GM12892 (cell line): ENCODE results near the gene FHL1.
"Not testable (repeated sequence)": the region's sequence is repeated elsewhere in the genome, so short reads cannot be mapped to it uniquely, and the experiment has no call there.

ENCODE experiments used
- DNase-seq: peaks from one replicate; pipeline ENCODE4 v3.0.0; 2011; ENCODE audit not compliant: insufficient read length
- FAIRE-seq: peaks from 2 replicates; lab custom pipeline; 2011; peaks lifted over from hg19 to GRCh38; lab: Jason Lieb, UNC
- POLR2A ChIP-seq: IDR thresholded peaks from 2 replicates; pipeline ENCODE4 v1.6.1; 2011; ENCODE audit warnings: low read depth, low read length, control low read depth
- POLR2AphosphoS5 ChIP-seq: IDR thresholded peaks from 2 replicates; pipeline ENCODE4 v1.6.1; 2011; ENCODE audit warnings: low read depth, low read length, control low read depth
- TAF1 ChIP-seq: IDR thresholded peaks from 2 replicates; pipeline ENCODE4 v1.6.1; 2011; ENCODE audit warnings: low read depth, mild to moderate bottlenecking, control low read depth, low read length, borderline replicate concordance

Gene FHL1

DNA sequence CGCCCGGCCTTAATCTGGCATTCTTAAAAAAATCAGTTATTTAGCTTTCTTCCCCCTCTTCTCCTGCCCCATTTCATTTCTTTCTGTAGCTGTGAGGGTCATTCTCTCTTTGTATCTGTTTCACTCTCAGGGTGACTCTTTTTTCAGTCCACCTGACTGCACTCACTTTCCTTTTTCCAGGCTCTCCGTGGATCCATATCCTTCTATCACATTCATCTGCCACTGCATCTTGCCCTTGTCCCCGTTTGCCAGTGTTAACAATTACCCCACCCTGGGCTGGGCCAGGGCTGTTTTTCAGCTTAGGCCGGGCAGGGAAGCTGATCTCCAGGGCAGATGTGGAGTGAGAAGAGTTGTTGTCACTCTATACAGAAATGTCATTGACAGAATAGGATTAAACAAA, 7.7 kb downstream of the FHL1 start:
- DNase-seq (no peak), FAIRE-seq (no peak)
- TF ChIP-seq POLR2A (no peak), POLR2AphosphoS5 (no peak), TAF1 (no peak)

DNA sequence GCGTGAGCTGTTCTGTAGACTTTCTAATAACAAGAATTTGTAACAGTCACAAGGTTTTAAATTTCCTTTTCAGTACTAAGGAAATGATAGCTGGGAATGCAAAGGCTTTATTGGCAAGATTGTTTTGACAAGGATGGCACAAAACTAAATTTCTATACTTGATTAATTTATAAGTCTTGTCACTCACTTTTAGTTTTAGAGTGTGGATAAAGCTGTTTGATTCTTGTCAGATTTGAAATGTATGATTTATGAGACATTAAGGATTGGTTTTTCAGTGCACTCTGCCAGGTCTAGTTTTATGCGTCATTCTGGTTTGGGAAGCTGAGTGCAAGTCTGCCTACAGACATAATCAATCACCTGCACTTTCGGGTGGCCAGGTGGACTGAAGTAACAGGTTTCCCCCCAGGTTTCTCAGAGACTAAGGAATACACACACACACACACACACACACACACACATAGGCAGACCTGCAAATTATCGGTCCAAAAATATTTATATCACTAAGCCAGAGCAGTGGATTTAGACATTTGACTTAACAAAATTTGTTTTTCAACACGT, 9.3 kb downstream of the FHL1 start:
- TF ChIP-seq TAF1: no peak
- TF ChIP-seq POLR2A: no peak
- DNase-seq (no peak), FAIRE-seq (no peak)

DNA sequence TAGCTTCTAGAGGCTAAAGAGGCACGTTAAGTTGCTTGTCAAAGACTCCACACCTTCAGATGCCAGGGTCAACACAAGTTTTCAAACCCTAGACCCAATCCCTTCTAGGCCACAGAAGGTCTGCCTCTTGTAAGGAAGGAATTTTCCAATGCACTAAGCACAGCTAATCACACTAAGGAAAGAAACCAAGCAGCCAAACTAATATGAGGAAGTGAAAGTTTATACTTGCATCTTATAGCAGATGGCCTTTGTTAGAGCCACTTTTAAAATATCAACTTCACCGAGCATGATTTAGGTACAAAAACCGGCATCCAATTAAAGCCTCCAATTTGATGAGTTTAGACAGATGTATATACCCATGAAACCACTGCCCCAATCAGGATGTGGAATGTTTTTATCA, 9.9 kb downstream of the FHL1 start:
- no peak for FAIRE-seq
- TF ChIP-seq TAF1: no peak
- no peak for TF ChIP-seq POLR2AphosphoS5
- no peak for TF ChIP-seq POLR2A
- DNase-seq: no peak

DNA sequence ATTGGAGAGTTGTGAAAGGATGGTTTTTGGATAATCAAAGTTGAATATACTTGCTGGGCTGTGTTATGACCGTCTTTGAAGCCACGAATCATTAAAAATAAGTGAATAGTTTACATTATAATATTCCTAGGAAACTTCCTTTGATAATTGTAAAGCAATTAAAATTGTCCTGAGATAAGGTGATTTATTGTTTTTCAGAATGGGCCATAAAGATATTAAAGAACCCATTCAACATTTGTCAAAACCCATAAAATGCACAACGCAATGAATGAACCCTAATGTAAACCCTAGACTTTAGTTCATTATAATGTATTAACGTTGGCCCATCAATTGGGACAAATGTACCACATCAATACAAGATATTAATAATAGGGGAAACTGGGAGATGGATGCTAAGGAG, 11.4 kb downstream of the FHL1 start:
- DNase-seq (no peak), FAIRE-seq (no peak)
- TF ChIP-seq POLR2AphosphoS5 (no peak), TAF1 (no peak), POLR2A (no peak)

DNA sequence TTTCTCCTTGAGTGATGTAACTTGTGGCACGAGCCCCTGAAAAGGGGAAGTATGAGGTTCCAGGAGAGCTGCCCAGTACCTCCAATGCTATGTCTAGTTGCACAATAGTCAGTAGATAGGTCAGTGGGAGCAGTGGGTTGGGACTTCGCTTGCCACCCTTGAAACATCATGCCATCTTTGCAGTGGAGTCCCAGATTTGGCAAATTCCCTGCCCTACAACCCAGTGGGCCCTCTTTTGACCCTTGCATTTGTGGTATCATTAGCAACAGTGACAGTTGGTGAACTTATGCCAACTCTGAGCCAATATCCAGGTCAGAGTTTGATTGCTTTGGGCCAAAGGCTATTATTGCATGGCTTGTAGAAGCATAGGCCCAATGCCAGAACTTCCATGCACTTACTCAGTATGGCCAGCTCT, 12.3 kb downstream of the FHL1 start:
- FAIRE-seq (no peak), DNase-seq (no peak)
- TF ChIP-seq POLR2A: no peak
- no peak for TF ChIP-seq TAF1
- no peak for TF ChIP-seq POLR2AphosphoS5

DNA sequence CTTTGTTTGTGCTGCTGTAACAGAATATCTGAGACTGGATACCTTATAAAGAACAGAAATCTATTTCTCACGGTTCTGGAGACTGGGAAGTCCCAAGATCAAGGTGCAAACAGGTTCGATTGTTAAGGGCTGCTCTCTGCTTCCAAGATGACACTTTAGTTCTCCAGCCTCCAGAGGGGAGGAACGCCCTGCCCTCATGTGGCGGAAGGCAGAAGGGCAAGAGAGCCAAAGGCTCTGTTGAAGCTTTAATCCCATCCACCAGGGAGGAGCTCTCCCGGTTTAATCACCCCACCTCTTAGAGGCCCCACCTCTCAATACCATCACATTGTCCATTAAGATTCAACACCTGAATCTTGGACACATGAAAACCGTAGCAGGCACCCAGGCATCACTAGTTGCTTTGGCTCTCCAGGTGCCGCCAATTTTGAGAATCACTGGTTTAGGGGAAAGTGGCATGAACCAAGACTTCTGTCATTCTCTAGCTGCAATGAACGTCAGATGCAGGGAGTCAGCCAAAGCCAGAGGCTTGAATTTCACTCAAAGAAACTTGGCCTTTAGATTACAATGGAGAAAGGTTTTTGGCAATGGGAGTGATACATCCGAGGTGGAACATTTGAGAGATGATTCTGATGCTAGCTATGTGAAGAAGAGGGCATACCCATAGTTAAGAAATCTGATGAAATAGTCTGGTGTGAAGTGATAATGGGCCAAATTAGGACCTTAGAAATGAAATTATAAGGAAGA, 15.7 kb downstream of the FHL1 start:
- DNase-seq: no peak
- TF ChIP-seq TAF1 (no peak), POLR2A (no peak)
- peak; percentile 80 for FAIRE-seq

DNA sequence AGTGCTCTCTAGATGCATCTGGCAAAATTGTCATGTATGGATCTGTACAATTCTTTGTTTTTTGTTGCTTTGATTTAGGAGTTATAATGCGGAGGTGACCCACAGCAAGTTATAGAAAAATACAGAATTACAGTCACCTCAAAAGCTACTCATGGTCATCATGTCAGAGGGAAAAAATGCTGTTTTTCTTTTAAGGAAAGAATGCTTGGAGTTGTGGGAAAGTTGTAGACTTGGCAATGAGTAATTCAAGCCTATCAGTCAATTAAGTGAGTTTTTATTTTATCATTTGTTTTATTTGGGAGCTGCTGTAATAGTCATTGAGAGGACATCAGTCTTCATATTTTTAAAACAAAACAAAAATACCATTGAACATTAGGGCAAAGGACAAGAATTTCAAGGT, 16.4 kb downstream of the FHL1 start:
- FAIRE-seq (no peak), DNase-seq (no peak)
- TF ChIP-seq TAF1 (no peak), POLR2A (no peak), POLR2AphosphoS5 (no peak)

DNA sequence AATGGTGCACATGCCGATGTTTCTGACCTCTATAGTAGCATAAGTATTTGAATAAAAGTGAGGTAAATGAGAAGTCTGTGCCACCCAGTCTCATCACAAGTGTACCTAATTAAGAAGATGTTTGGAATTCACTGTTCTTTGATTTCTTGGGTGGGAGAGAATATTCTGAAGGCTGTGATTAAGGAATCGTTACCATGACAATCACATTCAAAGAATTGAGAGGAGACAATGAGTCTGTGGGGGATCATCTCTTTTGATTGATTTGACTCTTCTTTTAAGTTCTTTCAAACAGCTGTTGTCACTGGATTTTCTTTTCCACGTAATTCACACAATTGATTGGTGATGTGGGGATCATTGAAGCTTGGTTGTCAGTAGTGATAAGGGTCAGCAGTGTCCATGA, 18.1 kb downstream of the FHL1 start:
- TF ChIP-seq POLR2AphosphoS5: no peak
- TF ChIP-seq TAF1: no peak
- TF ChIP-seq POLR2A: no peak
- no peak for FAIRE-seq
- no peak for DNase-seq

DNA sequence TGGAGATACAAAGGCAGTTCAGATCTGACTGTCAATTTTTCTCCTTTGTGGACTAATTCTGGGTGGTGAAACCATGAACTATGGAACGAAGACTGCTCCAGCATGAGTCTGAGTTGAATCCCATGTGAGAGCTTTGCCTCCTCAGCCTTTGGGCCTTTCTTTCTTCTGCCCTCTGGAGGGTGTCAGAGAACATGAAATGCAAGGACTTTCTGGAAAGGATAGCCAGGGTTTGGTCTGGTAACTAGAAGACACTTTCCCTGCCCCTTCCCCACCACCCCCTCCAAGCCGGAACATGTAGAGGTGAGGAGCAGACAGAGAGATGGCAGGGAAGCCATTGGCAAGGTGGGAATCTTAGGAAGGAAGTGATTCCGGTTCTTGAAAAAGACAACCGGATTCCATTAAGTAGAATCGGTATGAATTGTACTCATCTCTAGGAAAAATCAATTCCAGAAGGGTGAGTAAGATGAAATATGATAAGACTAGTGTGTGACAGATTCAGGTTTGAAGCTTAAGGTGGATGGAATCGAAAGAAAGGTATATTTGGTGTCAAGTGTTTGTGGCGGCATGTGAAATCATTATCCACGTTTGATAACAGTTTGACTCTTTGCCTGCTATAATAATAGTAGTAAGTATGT, 19.0 kb downstream of the FHL1 start:
- FAIRE-seq: no peak
- no peak for DNase-seq
- no peak for TF ChIP-seq POLR2A

DNA sequence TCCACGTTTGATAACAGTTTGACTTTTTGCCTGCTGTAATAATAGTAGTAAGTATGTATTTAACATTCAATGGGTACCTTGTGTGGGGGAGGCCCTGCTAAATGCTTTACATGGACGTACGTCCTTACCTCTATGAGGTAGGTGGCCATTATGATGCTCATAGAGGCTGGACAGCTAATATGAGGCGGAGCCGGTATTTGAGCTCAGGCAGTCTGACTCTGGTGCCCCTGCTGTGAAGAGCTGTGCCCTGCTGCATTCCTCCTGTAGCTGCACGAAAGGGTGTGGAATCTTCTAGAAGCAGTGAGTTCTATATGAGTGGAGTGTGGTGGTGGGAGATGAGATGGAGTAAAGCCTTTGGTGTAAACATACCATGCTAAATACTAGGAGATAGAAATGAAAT, 20.7 kb downstream of the FHL1 start:
- DNase-seq, FAIRE-seq: not testable (repeated sequence)

DNA sequence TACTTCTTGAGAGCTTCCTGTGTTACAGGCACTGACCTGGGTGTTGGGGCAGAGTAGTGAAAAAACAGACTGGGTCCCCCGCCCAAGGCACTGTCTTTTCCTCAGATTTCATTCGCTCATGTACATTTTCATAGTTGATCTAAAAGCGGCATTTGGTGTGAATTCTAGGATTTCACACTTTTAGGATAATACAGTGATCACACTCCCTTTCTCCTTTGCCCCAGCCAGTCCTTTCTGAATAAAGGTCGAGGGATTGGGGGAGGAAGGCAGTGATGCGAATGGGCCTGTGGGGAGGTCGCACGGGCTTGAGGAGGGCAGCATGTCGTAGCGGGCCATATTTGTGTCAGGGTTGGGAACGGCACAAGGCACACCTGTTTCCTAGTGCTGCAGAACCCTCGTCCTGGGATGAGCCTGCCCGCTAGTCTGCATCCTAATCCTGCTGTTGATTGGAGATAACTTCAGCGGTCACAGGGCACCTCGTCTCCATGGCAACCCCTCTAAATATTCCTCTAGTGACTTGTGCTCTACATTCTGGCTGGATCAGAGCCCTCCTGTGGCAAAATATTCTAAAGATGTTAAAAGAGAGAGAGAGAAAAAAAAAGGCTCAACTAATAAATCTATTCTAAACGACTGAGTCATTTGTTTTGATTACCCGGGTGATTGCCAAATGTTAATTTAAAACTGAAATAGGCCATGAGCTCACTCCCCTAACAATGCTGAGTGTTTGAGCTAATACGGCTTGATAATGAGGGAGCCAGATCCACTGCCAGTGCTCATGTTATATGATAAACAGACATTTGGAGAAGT, 21.8 kb downstream of the FHL1 start:
- DNase-seq (no peak), FAIRE-seq (no peak)
- TF ChIP-seq TAF1 (no peak), POLR2A (no peak), POLR2AphosphoS5 (no peak)
